Measurements from ENCODE around the gene LETM1.

- no peak for TF ChIP-seq EZH2 (IDR thresholded peaks at IDR 0.05; ENCODE audit: borderline replicate concordance, low read depth, low read length, poor library complexity, severe bottlenecking)
- TF ChIP-seq CTCF (conservative IDR thresholded peaks at IDR 0.05; ENCODE audit: low read depth, low read length), result no peak
These were observed 33.1 kb downstream of the LETM1 start for GRCh38 chr4:1822568-1823544.

Data from A673 (cell line).